Measurements from ENCODE around the gene PCBP3.
"Not testable (repeated sequence)": the region's sequence is repeated elsewhere in the genome, so short reads cannot be mapped to it uniquely, and the experiment has no call there.

The PCBP3 gene

GRCh38 chr21:45832741-45833235 lies 189.3 kb downstream of the PCBP3 start:
- not testable (repeated sequence) for DNase-seq

GRCh38 chr21:45833414-45833813 lies 189.9 kb downstream of the PCBP3 start:
- no peak for DNase-seq

GRCh38 chr21:45834026-45834715 lies 190.6 kb downstream of the PCBP3 start:
- no peak for DNase-seq

GRCh38 chr21:45834821-45835293 lies 191.3 kb downstream of the PCBP3 start:
- no peak for DNase-seq

DNA sequence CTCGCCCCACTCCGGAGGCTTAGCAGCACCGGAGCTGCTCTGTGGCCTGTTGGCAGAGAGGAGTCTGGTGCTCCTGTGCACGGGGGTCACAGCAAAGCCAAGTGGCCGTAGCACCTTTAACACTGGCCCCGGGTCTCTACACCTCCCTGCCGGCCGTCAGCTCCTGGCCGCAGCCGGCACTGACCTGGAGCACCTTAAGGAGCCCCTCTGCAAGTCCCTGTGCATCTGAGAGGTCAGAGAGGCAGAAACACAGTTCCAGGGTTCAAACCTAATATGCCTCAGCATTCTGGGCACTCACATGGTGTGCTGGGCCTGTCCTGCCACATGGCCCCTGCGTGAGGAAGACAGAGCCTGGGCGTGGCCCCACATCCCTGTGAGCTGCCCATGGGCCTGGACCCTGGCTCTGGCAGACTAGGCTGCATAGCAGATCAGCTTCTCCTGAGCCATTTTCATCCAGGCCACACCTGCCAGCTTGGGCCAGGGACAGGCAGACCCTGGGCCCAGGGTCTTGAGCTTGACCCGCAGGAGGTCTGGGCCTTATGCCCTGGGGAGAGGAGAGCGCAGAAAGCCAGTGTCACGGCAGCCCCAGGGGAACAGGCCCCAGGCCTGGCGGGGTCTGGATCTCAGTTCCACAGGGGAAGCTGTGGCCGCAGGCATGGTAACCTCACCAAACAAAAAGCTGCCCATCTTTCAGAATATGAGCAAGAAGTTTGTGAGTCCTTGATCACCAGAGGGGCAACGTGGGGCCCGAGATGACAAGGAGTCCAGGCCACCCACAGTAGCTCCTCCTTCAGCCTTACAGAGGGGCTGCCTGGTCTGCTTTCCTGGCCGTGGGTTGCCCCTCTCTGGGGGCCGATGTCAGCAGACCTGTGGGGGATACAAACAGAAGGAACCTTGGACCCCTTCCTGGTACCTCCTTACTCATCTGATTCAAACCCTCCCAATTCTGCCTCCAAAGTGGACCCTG lies 192.1 kb downstream of the PCBP3 start:
- no peak for DNase-seq

- DNase-seq: no peak
These were observed 192.7 kb downstream of the PCBP3 start for GRCh38 chr21:45836268-45836655.

- no peak for DNase-seq
These were observed 193.5 kb downstream of the PCBP3 start for GRCh38 chr21:45836694-45837670.

- no peak for DNase-seq
These were observed 194.4 kb downstream of the PCBP3 start for GRCh38 chr21:45837936-45838335.

- DNase-seq: no peak
These were observed 195.1 kb downstream of the PCBP3 start for GRCh38 chr21:45838634-45839033.

DNA sequence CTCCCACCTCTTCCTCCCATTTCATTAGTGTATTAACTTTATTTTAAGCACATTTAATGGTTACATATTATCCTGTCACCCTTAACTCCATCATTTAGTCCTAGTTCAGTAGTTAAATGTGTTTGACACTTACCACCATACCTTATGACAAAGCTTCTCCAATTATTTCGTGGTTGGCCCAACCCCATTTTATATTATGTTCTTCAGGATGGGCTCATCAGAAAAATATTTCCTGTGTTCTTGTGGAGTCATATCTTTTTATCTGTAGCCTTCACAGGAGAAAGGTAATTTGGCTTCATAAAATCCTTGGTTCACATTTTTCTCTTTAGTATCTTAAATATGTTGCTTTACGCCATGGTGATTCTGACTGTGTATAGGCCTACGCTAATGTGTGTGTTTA lies 195.7 kb downstream of the PCBP3 start:
- no peak for DNase-seq

DNA sequence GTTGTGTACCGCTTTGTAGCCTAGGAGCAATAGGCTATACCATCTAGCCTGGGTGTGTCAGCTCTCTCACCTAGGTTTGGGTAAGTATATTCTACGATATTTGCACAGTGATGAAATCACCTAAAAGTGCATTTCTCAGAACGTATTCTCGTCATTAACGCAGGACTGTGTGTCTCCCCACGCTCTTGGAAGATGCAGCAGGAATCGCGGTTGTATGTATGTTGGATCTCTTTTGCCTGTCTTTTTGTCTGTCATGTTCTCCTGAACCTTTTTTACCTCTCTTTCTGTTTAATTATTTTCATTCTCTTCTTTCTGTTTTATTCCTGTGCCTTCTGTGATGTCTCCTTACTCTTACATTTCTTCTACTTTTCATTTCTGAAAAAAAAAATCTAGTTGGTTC lies 197.5 kb downstream of the PCBP3 start:
- DNase-seq: no peak

DNA sequence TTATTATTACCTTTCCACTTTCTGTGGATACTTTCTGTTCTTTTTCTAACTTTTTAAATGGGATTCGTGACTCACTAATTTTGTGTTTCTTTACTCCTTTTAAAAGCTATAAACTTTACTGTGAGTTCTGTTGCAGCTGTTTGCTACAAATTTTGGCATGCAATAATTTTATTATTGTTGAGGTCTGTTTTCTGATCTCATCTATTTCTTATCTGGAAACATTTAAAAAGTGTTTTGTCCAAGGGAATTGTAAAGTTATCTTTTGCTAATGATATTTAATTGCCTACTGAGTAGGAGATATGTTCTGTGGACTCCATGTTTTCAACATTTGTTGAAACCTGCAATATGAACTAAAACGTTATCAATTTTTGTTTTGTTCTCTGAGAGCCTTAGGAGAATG lies 199.9 kb downstream of the PCBP3 start:
- DNase-seq: no peak

- no peak for DNase-seq
These were observed 200.7 kb downstream of the PCBP3 start for GRCh38 chr21:45844181-45844580.

GRCh38 chr21:45845063-45845769 lies 201.7 kb downstream of the PCBP3 start:
- no peak for DNase-seq

- DNase-seq: no peak
These were observed 202.2 kb downstream of the PCBP3 start for GRCh38 chr21:45845770-45846090.

DNA sequence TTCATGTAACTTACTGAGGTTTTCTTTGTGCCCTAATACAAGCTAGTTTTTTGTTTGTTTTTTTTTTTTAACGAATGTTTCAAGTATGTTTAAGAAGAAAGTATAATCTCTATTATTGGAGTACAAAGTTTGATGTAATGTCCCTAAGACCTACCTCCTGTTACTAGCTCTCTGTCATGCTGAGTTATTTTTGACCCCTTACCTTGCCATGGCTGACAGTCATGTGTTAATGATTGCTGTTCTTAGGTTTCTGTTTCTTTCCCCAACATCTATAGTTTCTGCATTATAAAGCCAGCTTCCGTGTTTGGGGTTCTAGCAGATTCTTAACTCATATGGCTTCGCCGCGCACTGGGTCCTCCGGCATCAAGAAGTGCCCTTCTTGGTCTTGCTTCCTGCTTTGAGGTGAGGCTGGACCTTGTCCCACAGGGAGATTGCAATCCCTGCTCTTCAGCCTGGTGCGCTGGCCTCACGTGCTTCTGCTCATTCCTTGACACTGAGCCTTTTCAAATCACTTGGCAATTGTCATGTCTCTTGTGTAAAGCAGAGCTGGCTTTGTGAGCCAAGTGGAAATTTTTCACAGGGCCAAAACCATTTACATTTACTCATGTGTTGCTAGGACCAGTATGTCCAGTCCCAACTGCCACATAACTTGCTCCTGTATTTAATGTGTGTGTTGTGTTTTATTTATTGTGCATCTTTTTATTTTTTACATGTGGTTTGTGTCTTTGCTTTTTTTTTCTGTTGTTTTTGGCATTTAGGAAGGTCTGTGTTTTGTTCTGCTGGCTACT lies 203.0 kb downstream of the PCBP3 start:
- no peak for DNase-seq

DNA sequence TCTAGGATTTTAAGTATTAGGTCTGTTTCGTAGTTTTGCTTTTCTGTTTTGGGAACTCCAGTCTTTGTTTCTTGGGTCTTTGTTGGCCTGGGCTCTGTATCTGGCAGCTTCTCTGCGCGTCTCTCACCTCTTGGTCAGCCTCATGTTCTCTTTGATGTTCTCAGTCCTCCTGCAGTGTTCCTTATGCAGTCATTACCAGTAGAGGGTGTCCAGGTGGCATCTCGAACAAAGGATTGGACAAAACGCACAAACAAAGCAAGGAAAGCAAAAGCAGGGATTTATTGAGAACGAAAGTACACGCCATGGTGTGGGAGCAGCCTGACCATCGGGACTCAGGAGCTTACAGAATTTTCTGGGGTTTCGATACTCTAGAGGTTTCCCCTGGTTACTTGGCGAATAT lies 204.3 kb downstream of the PCBP3 start:
- no peak for DNase-seq

DNA sequence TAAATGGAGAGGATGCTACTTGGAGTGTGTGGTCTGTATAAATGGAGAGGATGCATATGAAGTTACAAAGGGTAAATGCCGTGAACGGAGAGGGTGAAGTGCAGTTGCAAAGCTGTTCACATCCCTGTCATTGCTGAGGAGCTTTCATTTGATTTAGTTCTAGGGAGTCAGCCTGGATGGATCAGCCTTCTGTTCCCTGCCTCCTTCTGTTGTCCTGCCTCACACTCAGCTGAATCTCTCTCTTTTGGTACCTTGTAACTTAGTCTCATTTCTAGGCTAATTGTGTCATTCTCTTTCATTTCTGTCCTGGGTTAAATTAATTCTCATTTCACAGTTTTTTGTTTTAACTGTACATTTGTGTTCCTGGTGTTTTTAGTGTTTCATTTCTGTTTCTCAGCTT lies 204.8 kb downstream of the PCBP3 start:
- no peak for DNase-seq

- DNase-seq: no peak
These were observed 205.3 kb downstream of the PCBP3 start for GRCh38 chr21:45848805-45849204.

DNA sequence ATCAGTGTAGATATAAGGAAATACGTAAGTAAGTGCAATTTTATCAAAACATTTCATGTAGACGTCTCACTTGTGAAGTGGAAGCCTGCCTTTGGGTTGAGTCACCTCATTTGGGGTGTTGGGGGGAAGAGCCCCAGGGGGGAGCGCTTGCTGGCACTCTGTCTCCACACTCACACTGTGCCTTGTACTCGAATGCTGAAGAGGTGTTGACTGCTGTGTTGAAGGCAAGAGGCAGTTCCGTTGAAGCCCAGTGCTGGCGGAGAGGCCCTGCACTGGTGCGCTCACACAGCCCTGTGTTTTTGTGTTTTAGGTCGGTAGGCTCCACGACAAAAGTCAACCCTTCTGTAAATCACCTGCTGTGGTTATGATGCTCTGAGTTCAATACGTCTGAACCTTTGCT lies 206.1 kb downstream of the PCBP3 start:
- no peak for DNase-seq

GRCh38 chr21:45850181-45850580 lies 206.7 kb downstream of the PCBP3 start:
- DNase-seq: no peak

Data from bone marrow (tissue), 2 donors.